Thymus (tissue), 14 donors: ENCODE data around the gene KCNA10. TPM values are rescaled to one million over a fixed set of nuclear protein-coding genes. Genes with fewer than 3 reads are reported as not detected.

Experiments
- DNase-seq, 9 donors: peaks; one replicate each; pipeline ENCODE4 v3.0.0-alpha.2; 2013; ENCODE audit warnings: low spot score in 9 of 9, low read depth in 6 of 9, missing footprints in 1 of 9
- H3K27ac ChIP-seq, 2 donors: one replicate each; pipeline ENCODE4 v1.5.1; 2013; ENCODE audit warnings: control low read depth in 1 of 2, low read depth in 1 of 2, low read length in 1 of 2, mild to moderate bottlenecking in 1 of 2, moderate library complexity in 1 of 2
- H3K27me3 ChIP-seq, 2 donors: one replicate each; pipeline ENCODE4 v1.5.1; 2013; ENCODE audit warnings: low read length in 1 of 2; ENCODE audit not compliant: control insufficient read depth in 2 of 2, insufficient read depth in 1 of 2
- H3K36me3 ChIP-seq, 2 donors: one replicate each; pipeline ENCODE4 v1.5.1; 2013; ENCODE audit warnings: low read length in 1 of 2, mild to moderate bottlenecking in 1 of 2, moderate library complexity in 1 of 2; ENCODE audit not compliant: control insufficient read depth in 2 of 2, insufficient read depth in 2 of 2
- H3K4me1 ChIP-seq, 2 donors: one replicate each; pipeline ENCODE4 v1.5.1; 2013; ENCODE audit warnings: low read length in 2 of 2; ENCODE audit not compliant: control insufficient read depth in 2 of 2, insufficient read depth in 2 of 2
- H3K4me3 ChIP-seq, 2 donors: one replicate each; pipeline ENCODE4 v1.5.1; 2013; ENCODE audit warnings: low read length in 2 of 2, control low read depth in 1 of 2, mild to moderate bottlenecking in 1 of 2
- H3K9me3 ChIP-seq, 2 donors: one replicate each; pipeline ENCODE4 v1.5.1; 2013; ENCODE audit warnings: low read length in 1 of 2, mild to moderate bottlenecking in 1 of 2; ENCODE audit not compliant: control insufficient read depth in 2 of 2, insufficient read depth in 1 of 2
- WGBS: extraction: QIAGEN DNeasy Blood & Tissue Kit; methylation state at CpG from one replicate; pipeline ENCODE4 v1.1.7; 2013; 5-methylcytosine and 5-hydroxymethylcytosine counted together
- long read RNA-seq, 10 donors: transcript quantifications; one replicate each; lab custom pipeline, GENCODE V29; 2026
- polyA plus RNA-seq: library from polyadenylated mRNA; stranded (reverse); fragments of 200-250 nt; gene quantifications from one replicate; pipeline ENCODE4 v1.2.3, GENCODE V29; 2013
- total RNA-seq: library from RNA; stranded (reverse); fragments of 120-200 nt; gene quantifications from one replicate; pipeline ENCODE4 v1.2.4, GENCODE V29; 2013
- donor health status: healthy.

Gene KCNA10
- 0.05 TPM for total RNA-seq
- 0.05 TPM for polyA plus RNA-seq
- long read RNA-seq, donor 1, result 0 reads
- long read RNA-seq, donor 2, result 0 reads
- long read RNA-seq, donor 3, result 0 reads
- long read RNA-seq, donor 4, result 0 reads
- long read RNA-seq, donor 5, result 0 reads
- long read RNA-seq, donor 6, partial matches to known transcripts, result 0 of 1 reads
- long read RNA-seq, donor 6, other reads (novel, unspliced or antisense), result 0 of 1 reads
- long read RNA-seq, donor 7, result 0 reads
- long read RNA-seq, donor 8, result 0 reads
- long read RNA-seq, donor 9, result 0 reads
- long read RNA-seq, donor 10, result 0 reads

DNA sequence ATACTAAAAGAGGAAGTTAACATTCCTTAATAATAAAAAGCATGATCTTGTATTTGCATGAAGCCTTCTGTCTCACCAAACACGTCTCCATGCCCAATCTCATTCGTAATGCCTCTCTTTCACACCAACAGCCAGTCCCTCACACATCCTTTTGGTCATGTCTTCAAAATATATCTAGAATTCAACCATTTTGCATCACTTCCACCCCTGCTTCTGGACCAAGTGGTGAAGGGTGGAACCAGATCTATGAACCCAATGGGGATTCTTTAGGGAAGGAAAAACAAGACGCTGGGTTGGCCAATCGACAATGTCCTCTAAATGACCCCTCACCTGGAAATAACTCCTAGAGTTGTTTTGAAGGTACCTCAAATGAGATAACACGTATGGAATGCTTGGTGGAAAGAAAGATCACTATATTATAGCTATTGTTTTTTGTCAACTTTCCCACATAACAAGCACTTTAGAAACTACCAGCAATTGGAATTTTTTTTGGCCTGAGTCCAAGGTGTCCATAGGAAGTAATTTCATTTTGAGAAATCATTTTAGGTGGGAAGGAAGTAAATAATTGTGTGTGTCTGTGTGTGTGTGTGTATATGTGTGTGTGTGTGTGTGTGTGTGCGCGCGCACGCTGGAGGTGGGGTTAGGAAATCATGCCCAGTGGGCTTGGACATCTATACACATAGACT, at the start of gene KCNA10:
Gene KCNA10 (minus strand): TSS at position 51 of the 686 bp plus-strand sequence. CDS start 388 bp downstream, outside the sequence.
- 83% methylated on average over 9 of the region's 9 CpGs for WGBS
- H3K4me1 ChIP-seq, result no peaks in the 10 kb centered on the region
- H3K36me3 ChIP-seq, result no peaks in the 10 kb centered on the region
- no peak for DNase-seq
- no peak within 1 kb of the TSS for H3K27ac ChIP-seq
- peaks cover 0 to 28% of the 10 kb centered on the region in 2 donors for H3K27me3 ChIP-seq
- no peak within 1 kb of the TSS for H3K4me3 ChIP-seq
- H3K9me3 ChIP-seq, result no peaks in the 10 kb centered on the region

DNA sequence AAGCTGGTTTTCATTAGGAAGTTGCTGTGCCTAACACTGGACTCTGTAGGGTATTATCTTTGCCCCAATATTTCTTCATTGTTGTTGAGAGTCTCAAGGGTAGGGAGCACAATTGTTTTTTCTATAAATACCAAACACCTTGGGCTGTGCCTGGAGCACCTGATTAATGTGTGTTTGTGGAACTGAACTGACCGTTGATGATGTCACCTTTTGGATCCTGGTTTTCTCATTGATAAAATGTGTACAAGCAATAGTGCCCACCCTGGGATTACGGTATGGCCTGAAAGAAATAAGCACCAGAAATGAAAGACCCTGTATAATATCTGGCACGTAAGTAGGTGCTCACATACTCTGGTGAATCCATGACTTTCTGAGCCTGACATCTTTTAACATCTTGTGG, 47.9 kb upstream of the KCNA10 start:
- Histone ChIP-seq H3K36me3 (no peaks in the 10 kb centered on the region), H3K9me3 (no peaks in the 10 kb centered on the region), H3K4me3 (no peak overlapping the region), H3K4me1 (no peaks in the 10 kb centered on the region), H3K27me3 (peaks cover 5 to 34% of the 10 kb centered on the region in 2 donors), H3K27ac (no peak overlapping the region)
- DNase-seq, result no peak
- WGBS, result 95% methylated on average over 3 of the region's 3 CpGs

DNA sequence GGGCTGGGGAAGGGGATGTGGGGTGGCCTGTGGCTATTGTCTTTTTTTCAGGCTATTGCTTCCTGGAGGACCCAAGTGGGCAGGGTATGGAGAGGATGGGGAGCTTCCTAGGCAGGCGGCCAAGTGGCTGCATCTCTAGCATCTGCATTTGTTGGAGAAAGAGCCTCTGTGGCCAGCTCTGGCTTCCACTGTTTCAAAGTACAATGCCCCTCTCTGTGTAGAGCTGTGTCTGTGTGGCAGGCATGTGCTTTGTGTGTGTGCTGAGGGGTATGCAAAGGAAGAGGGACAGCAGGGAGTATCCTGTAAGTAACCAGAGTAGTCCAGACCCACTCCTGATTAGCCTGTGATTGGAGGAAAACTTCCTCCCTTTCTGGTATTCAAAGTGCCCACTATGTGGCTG, 46.6 kb upstream of the KCNA10 start:
- Histone ChIP-seq H3K4me3 (no peak overlapping the region), H3K9me3 (no peaks in the 10 kb centered on the region), H3K4me1 (no peaks in the 10 kb centered on the region), H3K36me3 (no peaks in the 10 kb centered on the region), H3K27ac (no peak overlapping the region), H3K27me3 (peaks cover 3 to 36% of the 10 kb centered on the region in 2 donors)
- no peak for DNase-seq
- WGBS, result 89% methylated on average over 1 of the region's 1 CpG

- no peaks in the 10 kb centered on the region for H3K9me3 ChIP-seq
- 93% methylated on average over 4 of the region's 4 CpGs for WGBS
Measured at GRCh38 chr1:110563089-110563488, 44.1 kb upstream of the KCNA10 start.

DNA sequence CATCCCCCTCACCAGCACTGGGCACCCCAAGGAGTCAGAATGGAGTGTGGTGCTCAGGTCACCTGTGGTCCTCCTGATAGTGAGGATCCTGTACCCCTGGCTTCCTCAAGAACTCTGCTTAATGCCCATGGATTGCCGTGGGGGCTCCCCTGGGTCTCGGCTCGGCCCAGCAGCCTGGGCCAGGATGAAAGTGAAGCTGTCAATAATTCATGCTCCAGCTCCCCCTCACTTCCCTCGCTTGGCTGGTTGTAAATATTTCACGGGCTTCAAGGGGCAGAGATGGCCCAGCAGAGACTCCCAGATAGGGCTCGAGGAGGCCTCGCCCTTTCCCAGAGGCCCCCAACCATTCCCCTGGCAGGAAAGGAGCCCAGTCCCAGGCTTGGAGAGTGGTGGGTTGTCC, 42.6 kb upstream of the KCNA10 start:
- no peak overlapping the region for H3K27ac ChIP-seq
- no peaks in the 10 kb centered on the region for H3K36me3 ChIP-seq
- no peaks in the 10 kb centered on the region for H3K9me3 ChIP-seq
- peaks cover 5 to 51% of the 10 kb centered on the region in 2 donors for H3K27me3 ChIP-seq
- no peak for DNase-seq
- H3K4me3 ChIP-seq, result no peak overlapping the region
- 94% methylated on average over 7 of the region's 7 CpGs for WGBS
- no peaks in the 10 kb centered on the region for H3K4me1 ChIP-seq

More at GRCh38 chr1:110563089-110563488, 44.1 kb upstream of the KCNA10 start:
- no peaks in the 10 kb centered on the region for H3K36me3 ChIP-seq
- H3K27ac ChIP-seq, result no peak overlapping the region
- H3K4me3 ChIP-seq, result no peak overlapping the region
- DNase-seq, result no peak
- H3K27me3 ChIP-seq, result peaks cover 4 to 42% of the 10 kb centered on the region in 2 donors
- no peaks in the 10 kb centered on the region for H3K4me1 ChIP-seq

DNA sequence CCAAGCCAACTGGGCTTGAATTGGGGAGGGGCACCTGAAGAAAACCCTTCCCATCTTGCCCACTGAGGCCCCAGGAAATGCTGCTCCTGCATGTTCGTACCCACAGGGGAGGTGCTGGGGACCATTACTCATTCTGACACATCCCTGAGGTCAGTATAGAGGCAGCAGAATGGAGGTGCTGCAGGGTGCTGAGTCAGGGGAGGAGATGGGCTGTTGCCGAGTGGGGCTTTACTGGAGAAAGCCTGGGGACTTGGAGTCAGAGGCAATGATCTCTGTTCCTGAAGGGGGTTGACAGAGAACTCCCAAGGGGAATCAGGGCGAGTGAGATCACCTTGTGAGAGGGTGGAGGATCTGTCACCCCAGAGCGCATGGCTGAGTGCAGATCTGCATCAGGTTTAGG, 40.2 kb upstream of the KCNA10 start:
- no peaks in the 10 kb centered on the region for H3K36me3 ChIP-seq
- peaks cover 19 to 65% of the 10 kb centered on the region in 2 donors for H3K27me3 ChIP-seq
- no peak for DNase-seq
- H3K4me1 ChIP-seq, result peaks cover 0 to 5% of the 10 kb centered on the region in 2 donors
- H3K9me3 ChIP-seq, result no peaks in the 10 kb centered on the region
- 55% methylated on average over 4 of the region's 4 CpGs for WGBS
- no peak overlapping the region for H3K27ac ChIP-seq
- H3K4me3 ChIP-seq, result no peak overlapping the region

DNA sequence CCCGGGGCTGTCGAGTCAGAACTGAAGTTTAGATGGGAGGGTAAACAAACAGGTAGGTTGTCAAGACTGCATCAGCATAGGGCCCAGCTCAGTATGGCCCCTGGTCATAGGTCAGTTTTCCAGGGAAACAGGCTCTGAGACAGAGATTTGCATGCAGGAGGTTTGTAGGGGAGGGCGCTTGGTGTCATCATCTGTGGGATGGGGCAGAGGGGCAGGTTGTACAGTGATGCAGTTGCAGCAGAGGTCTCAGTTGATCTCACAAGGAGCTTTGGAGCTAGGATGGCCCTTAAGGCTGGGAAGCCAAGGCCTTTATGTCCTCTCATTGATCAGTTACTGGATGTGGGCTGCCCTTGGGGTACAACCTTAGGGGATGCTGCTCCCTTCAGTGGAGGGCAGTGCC, 38.5 kb upstream of the KCNA10 start:
- peaks cover 0 to 5% of the 10 kb centered on the region in 2 donors for H3K4me1 ChIP-seq
- no peaks in the 10 kb centered on the region for H3K36me3 ChIP-seq
- no peaks in the 10 kb centered on the region for H3K9me3 ChIP-seq
- DNase-seq, result no peak
- H3K4me3 ChIP-seq, result no peak overlapping the region
- no peak overlapping the region for H3K27ac ChIP-seq
- 64% methylated on average over 3 of the region's 3 CpGs for WGBS
- H3K27me3 ChIP-seq, result peaks cover 16 to 80% of the 10 kb centered on the region in 2 donors

- H3K4me3 ChIP-seq, result no peak overlapping the region
- 81% methylated on average over 5 of the region's 5 CpGs for WGBS
- peaks cover 0 to 5% of the 10 kb centered on the region in 2 donors for H3K4me1 ChIP-seq
- no peak overlapping the region for H3K27ac ChIP-seq
- no peak for DNase-seq
- H3K36me3 ChIP-seq, result no peaks in the 10 kb centered on the region
- no peaks in the 10 kb centered on the region for H3K9me3 ChIP-seq
- H3K27me3 ChIP-seq, result peaks cover 16 to 83% of the 10 kb centered on the region in 2 donors
Measured at GRCh38 chr1:110556471-110556807, 37.5 kb upstream of the KCNA10 start.

DNA sequence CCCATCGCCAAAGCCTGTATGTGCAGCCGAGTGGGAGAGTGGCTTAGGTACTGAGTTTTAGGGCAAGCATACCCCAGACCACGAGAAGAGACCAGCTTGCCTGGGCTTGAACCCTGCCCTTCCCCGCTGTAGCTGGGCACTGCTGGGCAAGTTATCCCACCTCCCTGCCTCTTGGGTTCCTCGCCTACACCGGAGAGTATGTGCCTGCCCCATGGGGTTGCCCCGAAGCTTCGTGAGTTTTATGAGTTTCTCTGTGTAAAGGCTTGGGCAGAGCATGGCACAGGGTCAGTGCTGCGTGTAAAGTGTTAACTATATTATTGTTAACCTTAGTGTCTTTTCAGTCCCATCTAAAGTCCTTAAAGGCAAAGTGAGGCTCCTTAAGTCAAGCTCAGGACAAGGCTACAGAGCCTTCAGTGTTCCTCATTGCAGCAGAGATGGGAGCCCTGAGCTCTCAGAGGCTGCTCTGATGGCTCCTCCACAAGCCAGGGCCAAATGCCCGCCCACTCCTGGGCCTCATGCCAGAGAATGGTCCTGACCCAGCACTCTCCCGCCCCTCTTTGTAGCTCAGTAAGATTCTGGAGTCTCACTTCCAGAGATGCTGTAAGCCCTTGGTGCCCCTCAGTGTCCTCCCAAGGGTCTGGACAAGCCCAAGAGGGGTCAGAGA, 37.0 kb upstream of the KCNA10 start:
- H3K4me3 ChIP-seq, result no peak overlapping the region
- WGBS, result 71% methylated on average over 11 of the region's 11 CpGs
- H3K27me3 ChIP-seq, result peaks cover 16 to 82% of the 10 kb centered on the region in 2 donors
- peaks cover 0 to 5% of the 10 kb centered on the region in 2 donors for H3K4me1 ChIP-seq
- H3K36me3 ChIP-seq, result no peaks in the 10 kb centered on the region
- H3K27ac ChIP-seq, result no peak overlapping the region
- H3K9me3 ChIP-seq, result no peaks in the 10 kb centered on the region
- no peak for DNase-seq
